ENCODE measurements around the gene RAP1GAP2.

GRCh38 chr17:2905269-2905668 lies 109.0 kb downstream of the RAP1GAP2 start:
- TF ChIP-seq SP1 (IDR thresholded peaks at IDR 0.05) (no peak), NFRKB (IDR thresholded peaks at IDR 0.05) (no peak), CTBP1 (IDR thresholded peaks at IDR 0.05; ENCODE audit: borderline replicate concordance) (no peak), FOXA1 (IDR thresholded peaks at IDR 0.05) (no peak), ELF4 (IDR thresholded peaks at IDR 0.05) (no peak), FOXM1 (IDR thresholded peaks at IDR 0.05; ENCODE audit: borderline replicate concordance) (no peak), ZNF384 (IDR thresholded peaks at IDR 0.05) (no peak)

All from HEK293T (cell line).